Measurements from ENCODE around the gene IFNL1. TPM values are rescaled to one million over a fixed set of nuclear protein-coding genes. Genes with fewer than 3 reads are reported as not detected.
A peak's percentile ranks its signal among the peaks of the same experiment; 100 is the strongest.

Gene IFNL1
- not detected in 2 replicates for total RNA-seq (2011; cell fraction: chromatin; rRNA removed; ENCODE audit: low replicate concordance)
- not detected in 2 replicates for total RNA-seq (2011; cell fraction: nucleolus; rRNA removed)
- not detected in 2 replicates for total RNA-seq (2011; cell fraction: nucleoplasm; rRNA removed)
- not detected in 2 replicates for total RNA-seq (2014; rRNA removed)
- total RNA-seq (2014; rRNA removed; fragmentation: Illumina TruSeq; extraction: Trizol) = not detected in 2 replicates
- total RNA-seq (2015; rRNA removed; fragmentation: Illumina TruSeq; extraction: Trizol) = not detected in 2 replicates
- total RNA-seq (2021) = not detected in 2 replicates
- polyA plus RNA-seq (2011; rRNA removed) = not detected in 2 replicates
- not detected in 2 replicates for polyA plus RNA-seq (2011; cell fraction: cytosol; rRNA removed)
- polyA plus RNA-seq (2011; cell fraction: nucleus; rRNA removed) = not detected in 2 replicates
- not detected in 2 replicates for polyA plus RNA-seq (2012)
- not detected in 2 replicates for polyA plus RNA-seq (2014; fragmentation: Illumina TruSeq; extraction: Trizol)
- polyA plus RNA-seq (2014; fragmentation: Nextera tagmentation; extraction: Ambion mirVana) = not detected
- not detected in 2 replicates for polyA plus RNA-seq (2014; rRNA removed)
- polyA minus RNA-seq (2011; rRNA and poly(A)+ RNA removed) = not detected in 2 replicates
- not detected in 2 replicates for polyA minus RNA-seq (2011; cell fraction: cytosol; rRNA and poly(A)+ RNA removed)
- polyA minus RNA-seq (2011; cell fraction: nucleus; rRNA and poly(A)+ RNA removed) = not detected in 2 replicates
- not detected for Bru-seq, nascent RNA
- BruChase-seq, experiment 1, labeled RNA remaining after a 2-hour chase = not detected
- not detected for BruChase-seq, experiment 2, labeled RNA remaining after a 6-hour chase
- long read RNA-seq, experiment 1 = 0 reads
- long read RNA-seq, experiment 2 = 0 reads
- long read RNA-seq, experiment 3 = 0 reads

- Histone ChIP-seq H2AFZ (ENCODE audit: low read depth, low read length) (peak within 1 kb of the TSS; percentile 35; the same call in 1 of the 2 replicates), H3K9me1 (ENCODE audit: control insufficient read depth, insufficient read depth, low read length) (no peaks in the 10 kb centered on the region), H3K36me3 (ENCODE audit: control insufficient read depth, insufficient read depth, low read length) (no peaks in the 10 kb centered on the region), H3K9ac (ENCODE audit: insufficient read depth in 1 of 2, low read depth in 2 of 2, low read length in 2 of 2) (0 out of 4 replicates have a peak within 1 kb of the TSS, but pooled peaks of 1 of the 2 experiments have one; percentile 48), H3K4me3 (no peak within 1 kb of the TSS), H3K4me1 (replicated peaks in 1 of 2; ENCODE audit: control insufficient read depth in 2 of 2, insufficient read depth in 2 of 2, low read length in 2 of 2) (peaks cover 0 to 13% of the 10 kb centered on the region in 2 experiments; a peak in 2 of 5 replicates), H3K27me3 (ENCODE audit: control insufficient read depth in 2 of 2, insufficient read depth in 2 of 2, low read length in 2 of 2) (peaks cover 4 to 19% of the 10 kb centered on the region in 2 experiments; a peak in 2 of 5 replicates), H3K79me2 (ENCODE audit: control insufficient read depth, insufficient read depth, low read length) (no peaks in the 10 kb centered on the region), H3K9me3 (replicated peaks; ENCODE audit: control insufficient read depth, insufficient read depth, low read depth, low read length) (no peaks in the 10 kb centered on the region), H3K27ac (ENCODE audit: extremely low read depth, low read depth, low read length) (no peak within 1 kb of the TSS), H4K20me1 (replicated peaks; ENCODE audit: control insufficient read depth, insufficient read depth, low read length) (no peaks in the 10 kb centered on the region), H3K4me2 (ENCODE audit: insufficient read depth, low read length) (no peak within 1 kb of the TSS)
- BruUV-seq (replicated peaks) = no TSS peak
- in situ Hi-C loops (cut with MboI) = no loop called here
- FAIRE-seq = no peak
- 7% methylated on average over 11 of the region's 11 CpGs for WGBS (ENCODE audit: insufficient coverage, low coverage, missing lambda C conversion rate)
- no peak for DNase-seq (ENCODE audit: extremely low read depth in 1 of 4, low spot score in 3 of 4)
- ChIA-PET POLR2A (interaction anchor here (0.6 to 1.5 kb wide), 4 partner anchors 10 to 54 kb away, joined by 3 read pairs; no protein-coding TSS in a partner anchor), CTCF (ENCODE audit: low intra/inter-chr PET ratio) (no interaction called here)
- peak; percentile 52; the same call in 2 of the 3 replicates for ATAC-seq
- intact Hi-C loops (cut with micrococcal nuclease) = no loop called here
- no peak for TF ChIP-seq ZNF699 (CRISPR knock-in tag; IDR thresholded peaks at IDR 0.05; ENCODE audit: insufficient replicate concordance)
- TF ChIP-seq DACH1 (IDR thresholded peaks at IDR 0.05; ENCODE audit: partially characterized antibody) = no peak
- no peak for TF ChIP-seq NR2F6 (CRISPR knock-in tag; IDR thresholded peaks at IDR 0.05)
- TF ChIP-seq, protein P1, sequence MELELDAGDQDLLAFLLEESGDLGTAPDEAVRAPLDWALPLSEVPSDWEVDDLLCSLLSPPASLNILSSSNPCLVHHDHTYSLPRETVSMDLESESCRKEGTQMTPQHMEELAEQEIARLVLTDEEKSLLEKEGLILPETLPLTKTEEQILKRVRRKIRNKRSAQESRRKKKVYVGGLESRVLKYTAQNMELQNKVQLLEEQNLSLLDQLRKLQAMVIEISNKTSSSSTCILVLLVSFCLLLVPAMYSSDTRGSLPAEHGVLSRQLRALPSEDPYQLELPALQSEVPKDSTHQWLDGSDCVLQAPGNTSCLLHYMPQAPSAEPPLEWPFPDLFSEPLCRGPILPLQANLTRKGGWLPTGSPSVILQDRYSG (tag; conservative IDR thresholded peaks at IDR 0.05; ENCODE audit: low read depth) = no peak
- TF ChIP-seq GABPB1 (CRISPR knock-in tag; IDR thresholded peaks at IDR 0.05) = no peak
- TF ChIP-seq, protein P2, sequence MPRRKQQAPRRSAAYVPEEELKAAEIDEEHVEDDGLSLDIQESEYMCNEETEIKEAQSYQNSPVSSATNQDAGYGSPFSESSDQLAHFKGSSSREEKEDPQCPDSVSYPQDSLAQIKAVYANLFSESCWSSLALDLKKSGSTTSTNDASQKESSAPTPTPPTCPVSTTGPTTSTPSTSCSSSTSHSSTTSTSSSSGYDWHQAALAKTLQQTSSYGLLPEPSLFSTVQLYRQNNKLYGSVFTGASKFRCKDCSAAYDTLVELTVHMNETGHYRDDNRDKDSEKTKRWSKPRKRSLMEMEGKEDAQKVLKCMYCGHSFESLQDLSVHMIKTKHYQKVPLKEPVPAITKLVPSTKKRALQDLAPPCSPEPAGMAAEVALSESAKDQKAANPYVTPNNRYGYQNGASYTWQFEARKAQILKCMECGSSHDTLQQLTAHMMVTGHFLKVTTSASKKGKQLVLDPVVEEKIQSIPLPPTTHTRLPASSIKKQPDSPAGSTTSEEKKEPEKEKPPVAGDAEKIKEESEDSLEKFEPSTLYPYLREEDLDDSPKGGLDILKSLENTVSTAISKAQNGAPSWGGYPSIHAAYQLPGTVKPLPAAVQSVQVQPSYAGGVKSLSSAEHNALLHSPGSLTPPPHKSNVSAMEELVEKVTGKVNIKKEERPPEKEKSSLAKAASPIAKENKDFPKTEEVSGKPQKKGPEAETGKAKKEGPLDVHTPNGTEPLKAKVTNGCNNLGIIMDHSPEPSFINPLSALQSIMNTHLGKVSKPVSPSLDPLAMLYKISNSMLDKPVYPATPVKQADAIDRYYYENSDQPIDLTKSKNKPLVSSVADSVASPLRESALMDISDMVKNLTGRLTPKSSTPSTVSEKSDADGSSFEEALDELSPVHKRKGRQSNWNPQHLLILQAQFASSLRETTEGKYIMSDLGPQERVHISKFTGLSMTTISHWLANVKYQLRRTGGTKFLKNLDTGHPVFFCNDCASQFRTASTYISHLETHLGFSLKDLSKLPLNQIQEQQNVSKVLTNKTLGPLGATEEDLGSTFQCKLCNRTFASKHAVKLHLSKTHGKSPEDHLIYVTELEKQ (CRISPR knock-in tag; IDR thresholded peaks at IDR 0.05) = no peak
- TF ChIP-seq, protein P3, sequence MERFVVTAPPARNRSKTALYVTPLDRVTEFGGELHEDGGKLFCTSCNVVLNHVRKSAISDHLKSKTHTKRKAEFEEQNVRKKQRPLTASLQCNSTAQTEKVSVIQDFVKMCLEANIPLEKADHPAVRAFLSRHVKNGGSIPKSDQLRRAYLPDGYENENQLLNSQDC (CRISPR knock-in tag; IDR thresholded peaks at IDR 0.05) = no peak
- no peak for TF ChIP-seq CSDE1 (IDR thresholded peaks at IDR 0.05)
Measured at GRCh38 chr19:39296055-39296645, at the start of gene IFNL1. Gene IFNL1 (plus strand): TSS chr19:39296407. CDS start chr19:39296422, 15 bp downstream.
